Measurements from ENCODE around the gene COL5A3. TPM values are rescaled to one million over a fixed set of nuclear protein-coding genes. Genes with fewer than 3 reads are reported as not detected.

Gene COL5A3
- polyA plus RNA-seq, 1 donor (not counting 4 experiments of a cell fraction or from before 2014, with no cell fraction given): 0.43 TPM

GRCh38 chr19:9935506-9936325 lies 74.6 kb downstream of the COL5A3 start:
- Histone ChIP-seq H3K9ac (ENCODE audit: control insufficient read depth, extremely low read depth, insufficient read depth, low read length) (no peak overlapping the region), H3K4me2 (ENCODE audit: control insufficient read depth, extremely low read depth, insufficient read depth, low read depth, low read length) (peak overlapping the region; percentile 27), H3K9me3 (ENCODE audit: control insufficient read depth, low read depth, low read length) (no peaks in the 10 kb centered on the region), H3K27ac (ENCODE audit: control insufficient read depth, insufficient read depth, low read length) (no peak overlapping the region), H3K36me3 (ENCODE audit: control insufficient read depth in 2 of 2, extremely low read depth in 1 of 2, insufficient read depth in 2 of 2, low read length in 2 of 2) (no peaks in the 10 kb centered on the region), H3K27me3 (ENCODE audit: control insufficient read depth, extremely low read depth, insufficient read depth, low read length) (peaks cover 27% of the 10 kb centered on the region), H3K9me1 (ENCODE audit: control insufficient read depth, extremely low read depth, insufficient read depth, low read length) (no peaks in the 10 kb centered on the region), H2AFZ (ENCODE audit: control insufficient read depth, low read length) (no peak overlapping the region), H4K20me1 (ENCODE audit: control insufficient read depth, extremely low read depth, insufficient read depth, low read length) (no peaks in the 10 kb centered on the region), H3K79me2 (ENCODE audit: control insufficient read depth, insufficient read depth, low read length) (no peaks in the 10 kb centered on the region), H3K4me3 (ENCODE audit: control insufficient read depth in 2 of 3, extremely low read depth in 1 of 3, insufficient read depth in 2 of 3, low read depth in 1 of 3, low read length in 3 of 3) (peak overlapping the region in 1 of 3 experiments; percentile 35), H3K4me1 (ENCODE audit: control insufficient read depth, extremely low read depth, insufficient read depth, low read length) (peaks cover 14% of the 10 kb centered on the region)
- no peak for FAIRE-seq
- no peak for DNase-seq (ENCODE audit: low read depth, low spot score)
- TF ChIP-seq EZH2 (IDR thresholded peaks at IDR 0.05; ENCODE audit: low read length): peak; percentile 81
- no peak for TF ChIP-seq CTCF (optimal IDR thresholded peaks at IDR 0.05 in 1 of 3, IDR thresholded peaks at IDR 0.05 in 1 of 3, conservative IDR thresholded peaks at IDR 0.05 in 1 of 3; ENCODE audit: extremely low read depth in 1 of 3, insufficient read depth in 2 of 3, low read length in 3 of 3)
- dilution Hi-C loops (cut with MboI; ENCODE audit: extremely low pct_ligation_motif_present, low sequenced_read_pairs): loop anchor here (25.0 kb wide), 1 partner anchor 152 kb away; the partner anchor contains the start of gene SHFL

GRCh38 chr19:9934132-9934950 lies 76.0 kb downstream of the COL5A3 start:
- Histone ChIP-seq H3K27ac (ENCODE audit: control insufficient read depth, insufficient read depth, low read length) (no peak overlapping the region), H3K4me3 (ENCODE audit: control insufficient read depth in 2 of 3, extremely low read depth in 1 of 3, insufficient read depth in 2 of 3, low read depth in 1 of 3, low read length in 3 of 3) (no peak overlapping the region)
- no peak for DNase-seq (ENCODE audit: low read depth, low spot score)

More at GRCh38 chr19:9934132-9934950, 76.0 kb downstream of the COL5A3 start:
- Histone ChIP-seq H3K9me3 (ENCODE audit: control insufficient read depth, low read depth, low read length) (no peaks in the 10 kb centered on the region), H3K27me3 (ENCODE audit: control insufficient read depth, extremely low read depth, insufficient read depth, low read length) (peaks cover 27% of the 10 kb centered on the region), H4K20me1 (ENCODE audit: control insufficient read depth, extremely low read depth, insufficient read depth, low read length) (no peaks in the 10 kb centered on the region), H2AFZ (ENCODE audit: control insufficient read depth, low read length) (no peak overlapping the region), H3K9ac (ENCODE audit: control insufficient read depth, extremely low read depth, insufficient read depth, low read length) (no peak overlapping the region), H3K79me2 (ENCODE audit: control insufficient read depth, insufficient read depth, low read length) (no peaks in the 10 kb centered on the region), H3K4me2 (ENCODE audit: control insufficient read depth, extremely low read depth, insufficient read depth, low read depth, low read length) (peak overlapping the region; percentile 51), H3K4me1 (ENCODE audit: control insufficient read depth, extremely low read depth, insufficient read depth, low read length) (peaks cover 14% of the 10 kb centered on the region), H3K9me1 (ENCODE audit: control insufficient read depth, extremely low read depth, insufficient read depth, low read length) (no peaks in the 10 kb centered on the region), H3K36me3 (ENCODE audit: control insufficient read depth in 2 of 2, extremely low read depth in 1 of 2, insufficient read depth in 2 of 2, low read length in 2 of 2) (no peaks in the 10 kb centered on the region)
- peak; percentile 65 for FAIRE-seq
- TF ChIP-seq EZH2 (IDR thresholded peaks at IDR 0.05; ENCODE audit: low read length) (no peak), CTCF (optimal IDR thresholded peaks at IDR 0.05 in 1 of 3, IDR thresholded peaks at IDR 0.05 in 1 of 3, conservative IDR thresholded peaks at IDR 0.05 in 1 of 3; ENCODE audit: extremely low read depth in 1 of 3, insufficient read depth in 2 of 3, low read length in 3 of 3) (peak; percentile 92 to 99 (median 99))
- dilution Hi-C loops (cut with MboI; ENCODE audit: extremely low pct_ligation_motif_present, low sequenced_read_pairs): loop anchor here (25.0 kb wide), 1 partner anchor 153 kb away; the partner anchor contains the start of gene SHFL
